HG02588 (cell line): ENCODE results near the gene GRID1.

Source experiments
- ATAC-seq: cut with Tn5 transposase; IDR thresholded peaks from one replicate; pipeline ENCODE4 v1.9.1; 2021; ENCODE audit warnings: mild to moderate bottlenecking, moderate library complexity; ENCODE audit not compliant: unreplicated experiment

GRID1 gene

GRCh38 chr10:86316274-86316835 is 50.2 kb downstream of the GRID1 start:
- ATAC-seq, result no peak

DNA sequence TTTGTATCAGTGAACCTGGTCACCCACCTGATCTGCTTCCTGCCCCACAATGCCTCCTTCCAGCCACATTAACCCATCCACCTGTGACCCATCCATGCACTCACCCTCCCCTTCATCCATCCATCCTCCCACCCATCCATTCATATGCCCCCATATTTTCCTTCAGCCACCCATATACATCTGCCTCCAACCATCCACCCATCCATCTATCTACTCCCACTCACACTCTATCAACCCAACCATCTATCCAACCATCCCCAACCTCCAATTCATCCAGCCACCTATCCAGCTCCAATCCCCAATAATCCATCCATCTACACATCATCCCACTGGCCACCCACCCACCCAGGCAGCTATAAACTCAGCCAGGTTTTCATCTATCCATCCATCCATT is 51.0 kb downstream of the GRID1 start:
- no peak for ATAC-seq

GRCh38 chr10:86314616-86315548 is 51.7 kb downstream of the GRID1 start:
- no peak for ATAC-seq

DNA sequence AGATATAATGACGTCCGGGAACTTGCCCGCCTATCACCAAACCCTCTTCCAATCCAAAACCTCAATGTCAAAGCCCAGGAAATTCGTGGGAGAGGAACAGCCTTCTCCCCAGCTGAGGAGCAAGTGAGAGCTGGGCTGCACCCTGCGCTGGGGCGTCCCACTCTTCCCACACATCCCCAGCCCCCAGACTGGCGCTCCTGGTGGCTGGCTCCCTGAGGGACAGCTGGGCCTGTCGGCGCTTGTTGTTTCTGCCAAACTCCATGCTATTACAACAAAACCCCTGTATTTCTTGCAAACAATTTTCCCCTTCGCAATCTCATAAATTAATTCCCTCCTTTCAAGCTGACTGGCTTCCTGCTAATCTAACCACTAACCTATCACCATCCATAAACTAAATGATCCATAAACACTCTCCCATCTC is 53.0 kb downstream of the GRID1 start:
- no peak for ATAC-seq

DNA sequence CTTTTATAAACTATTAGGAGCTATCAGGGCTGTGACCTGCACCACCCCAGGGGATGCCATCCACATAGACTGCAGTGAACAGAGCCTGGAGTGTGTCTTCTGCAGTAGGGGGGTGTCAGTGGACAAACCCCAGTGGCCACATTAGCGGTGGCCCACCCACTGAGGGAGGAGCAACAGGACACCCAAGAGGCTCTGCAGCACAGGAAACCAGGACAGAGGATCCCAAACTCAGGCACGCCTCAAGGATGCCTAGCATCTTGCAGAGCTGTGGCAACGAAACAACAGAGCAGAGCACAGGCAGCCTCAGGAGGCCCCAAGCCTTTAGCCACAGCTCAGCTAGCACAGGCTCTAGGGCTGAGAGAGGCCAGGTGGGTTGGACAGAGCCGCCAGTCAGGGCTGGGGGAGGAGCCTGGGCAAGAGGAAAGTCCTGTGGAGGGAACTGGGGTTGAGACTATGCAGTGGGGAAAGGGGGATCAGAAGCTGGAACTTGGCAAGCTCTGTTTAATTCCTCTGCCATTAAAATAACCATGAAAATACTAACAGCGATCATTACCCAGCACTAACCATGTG is 53.8 kb downstream of the GRID1 start:
- ATAC-seq, result no peak

- ATAC-seq, result no peak
Measured at GRCh38 chr10:86311906-86312305, 54.7 kb downstream of the GRID1 start.

GRCh38 chr10:86311190-86311589 is 55.4 kb downstream of the GRID1 start:
- ATAC-seq, result no peak

DNA sequence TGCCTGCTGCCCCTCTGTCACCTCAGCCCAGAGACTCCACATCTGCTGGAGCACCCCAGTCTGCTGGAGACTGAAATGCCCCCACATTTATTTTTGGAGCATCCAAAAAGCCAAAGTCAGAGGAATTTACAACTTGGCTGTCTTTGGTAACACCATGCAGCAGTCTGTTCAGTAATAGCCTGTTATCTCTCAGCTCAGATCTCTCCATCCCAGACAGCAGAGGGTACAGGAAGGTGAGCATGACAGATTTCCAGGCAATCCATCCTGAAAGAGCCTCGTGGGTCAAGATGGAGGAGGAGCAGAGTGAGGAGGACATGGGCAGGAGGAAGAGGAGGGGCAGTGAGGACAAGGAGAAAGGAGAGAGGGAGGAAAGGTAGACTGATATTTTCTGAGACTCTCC is 55.9 kb downstream of the GRID1 start:
- no peak for ATAC-seq

- no peak for ATAC-seq
Measured at GRCh38 chr10:86310291-86310690, 56.3 kb downstream of the GRID1 start.

- no peak for ATAC-seq
Measured at GRCh38 chr10:86308056-86308455, 58.5 kb downstream of the GRID1 start.

GRCh38 chr10:86306628-86307278 is 59.8 kb downstream of the GRID1 start:
- no peak for ATAC-seq

GRCh38 chr10:86305521-86305920 is 61.1 kb downstream of the GRID1 start:
- ATAC-seq, result no peak

GRCh38 chr10:86304436-86304835 is 62.2 kb downstream of the GRID1 start:
- ATAC-seq, result no peak

DNA sequence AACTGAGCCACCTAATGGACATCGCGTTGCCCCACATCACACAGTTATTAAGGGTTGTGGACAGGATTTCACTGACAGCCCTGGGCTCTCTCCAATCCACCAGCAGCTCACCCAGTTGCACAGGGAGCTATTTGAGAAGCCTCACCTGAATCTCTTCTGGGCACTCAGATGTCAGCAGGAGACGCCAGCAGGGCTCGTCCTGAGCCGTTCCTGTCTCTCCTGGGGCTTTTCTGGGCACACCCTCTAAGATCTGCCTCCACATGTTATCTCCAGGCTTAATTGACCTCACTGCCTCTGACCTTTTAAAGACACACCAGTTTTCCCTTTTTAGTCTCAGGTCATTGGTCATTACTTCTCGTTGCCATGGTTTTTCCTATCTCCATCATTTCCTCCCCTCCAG is 63.0 kb downstream of the GRID1 start:
- no peak for ATAC-seq

DNA sequence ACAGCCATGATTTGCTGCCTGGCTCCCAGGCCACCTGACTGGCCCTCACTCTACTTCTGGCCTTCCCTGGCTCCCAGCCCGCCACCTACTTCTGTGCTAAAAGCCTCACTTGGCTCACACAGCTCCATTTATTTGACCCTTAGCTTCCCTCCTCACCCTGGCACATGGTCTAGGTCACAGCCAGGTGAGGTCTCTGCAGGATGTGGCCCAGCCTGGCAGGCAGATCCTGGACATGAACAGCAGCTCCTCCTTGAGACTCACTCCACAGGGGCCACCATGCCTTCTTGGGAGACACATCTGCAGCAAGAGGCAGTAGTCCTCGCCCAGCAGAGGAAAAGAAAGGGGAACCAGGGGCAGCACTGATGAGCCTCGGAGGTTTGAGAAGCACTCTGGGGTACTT is 64.6 kb downstream of the GRID1 start:
- no peak for ATAC-seq

GRCh38 chr10:86300931-86301830 is 65.4 kb downstream of the GRID1 start:
- no peak for ATAC-seq

GRCh38 chr10:86300399-86300925 is 66.1 kb downstream of the GRID1 start:
- no peak for ATAC-seq

GRCh38 chr10:86299562-86299961 is 67.0 kb downstream of the GRID1 start:
- no peak for ATAC-seq

GRCh38 chr10:86298501-86299001 is 68.0 kb downstream of the GRID1 start:
- ATAC-seq, result no peak

GRCh38 chr10:86295791-86296190 is 70.8 kb downstream of the GRID1 start:
- ATAC-seq, result no peak
